Measurements from ENCODE around the gene UGT2B11. TPM values are rescaled to one million over a fixed set of nuclear protein-coding genes. Genes with fewer than 3 reads are reported as not detected.
"Not testable (repeated sequence)": the region's sequence is repeated elsewhere in the genome, so short reads cannot be mapped to it uniquely, and the experiment has no call there.

The UGT2B11 gene
- total RNA-seq: under 1 TPM in 1 of 4 donors, not detected in 3; 0.21 TPM

DNA sequence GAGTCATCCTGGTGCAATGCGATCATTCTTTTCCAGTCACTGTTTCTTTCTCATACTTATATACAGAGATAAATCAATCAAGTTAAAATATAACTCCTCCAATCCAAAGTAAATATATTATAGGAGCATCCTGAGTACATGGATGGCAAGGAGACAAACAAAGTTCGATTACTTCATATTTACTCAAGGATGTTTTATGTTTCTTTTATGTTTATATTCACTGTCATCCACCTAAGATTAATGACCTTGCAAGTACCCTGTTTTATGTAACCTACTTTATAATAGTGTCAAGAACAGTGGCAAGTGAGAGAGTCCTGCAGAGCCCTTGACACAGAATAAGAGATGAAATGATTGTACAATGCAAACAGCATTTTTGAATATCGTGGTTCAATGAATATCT is at the start of gene UGT2B11:
Gene UGT2B11, minus strand, starts transcription at position 33 of the 400 bp plus-strand sequence. Its CDS starts 26 bp downstream, at position 7.
- Histone ChIP-seq H3K27ac (no peak within 1 kb of the TSS), H3K4me1 (no peaks in the 10 kb centered on the region), H3K27me3 (no peaks in the 10 kb centered on the region), H3K9me3 (no peaks in the 10 kb centered on the region), H3K4me3 (no peak within 1 kb of the TSS), H3K36me3 (no peaks in the 10 kb centered on the region)
- DNase-seq: no peak
- no peak for TF ChIP-seq POLR2A (IDR thresholded peaks at IDR 0.05)
- TF ChIP-seq, protein P1, sequence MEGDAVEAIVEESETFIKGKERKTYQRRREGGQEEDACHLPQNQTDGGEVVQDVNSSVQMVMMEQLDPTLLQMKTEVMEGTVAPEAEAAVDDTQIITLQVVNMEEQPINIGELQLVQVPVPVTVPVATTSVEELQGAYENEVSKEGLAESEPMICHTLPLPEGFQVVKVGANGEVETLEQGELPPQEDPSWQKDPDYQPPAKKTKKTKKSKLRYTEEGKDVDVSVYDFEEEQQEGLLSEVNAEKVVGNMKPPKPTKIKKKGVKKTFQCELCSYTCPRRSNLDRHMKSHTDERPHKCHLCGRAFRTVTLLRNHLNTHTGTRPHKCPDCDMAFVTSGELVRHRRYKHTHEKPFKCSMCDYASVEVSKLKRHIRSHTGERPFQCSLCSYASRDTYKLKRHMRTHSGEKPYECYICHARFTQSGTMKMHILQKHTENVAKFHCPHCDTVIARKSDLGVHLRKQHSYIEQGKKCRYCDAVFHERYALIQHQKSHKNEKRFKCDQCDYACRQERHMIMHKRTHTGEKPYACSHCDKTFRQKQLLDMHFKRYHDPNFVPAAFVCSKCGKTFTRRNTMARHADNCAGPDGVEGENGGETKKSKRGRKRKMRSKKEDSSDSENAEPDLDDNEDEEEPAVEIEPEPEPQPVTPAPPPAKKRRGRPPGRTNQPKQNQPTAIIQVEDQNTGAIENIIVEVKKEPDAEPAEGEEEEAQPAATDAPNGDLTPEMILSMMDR (IDR thresholded peaks at IDR 0.05): no peak
- intact Hi-C loops (cut with DNase I; ENCODE audit: low total_unique reads): no loop called here

DNA sequence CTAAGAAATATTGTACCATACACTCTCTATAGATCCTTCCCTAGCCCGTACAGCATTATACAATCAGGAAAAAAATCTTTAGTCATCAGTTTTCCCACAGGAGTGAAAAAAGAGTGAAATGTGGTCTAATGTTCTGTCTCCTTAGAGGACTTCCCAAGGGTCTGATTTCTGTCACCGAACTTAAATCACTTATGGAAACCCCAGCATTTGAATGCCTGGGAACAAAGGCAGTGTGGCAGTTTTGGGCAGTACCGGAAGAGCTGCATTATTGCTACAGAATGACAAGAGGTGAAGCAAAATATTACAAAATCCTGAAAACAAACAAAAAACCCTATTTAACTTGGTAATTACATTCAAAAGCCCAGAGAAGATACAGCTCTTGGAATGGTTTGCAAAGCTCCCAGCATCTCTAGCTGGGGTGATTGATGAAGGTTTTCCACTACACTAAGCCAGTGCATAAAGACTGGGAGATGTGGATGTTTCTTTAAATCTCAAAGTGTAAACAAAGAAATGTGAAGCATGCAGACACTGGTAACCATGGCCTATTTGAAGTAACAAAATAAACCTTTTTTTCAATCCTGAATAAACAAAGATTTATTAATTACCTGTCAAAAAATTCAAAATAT is 38.7 kb upstream of the UGT2B11 start:
- H3K27ac ChIP-seq; intact Hi-C loops (cut with DNase I; ENCODE audit: low total_unique reads); H3K9me3 ChIP-seq; H3K4me3 ChIP-seq; H3K4me1 ChIP-seq; DNase-seq; H3K36me3 ChIP-seq; H3K27me3 ChIP-seq: not testable (repeated sequence)

DNA sequence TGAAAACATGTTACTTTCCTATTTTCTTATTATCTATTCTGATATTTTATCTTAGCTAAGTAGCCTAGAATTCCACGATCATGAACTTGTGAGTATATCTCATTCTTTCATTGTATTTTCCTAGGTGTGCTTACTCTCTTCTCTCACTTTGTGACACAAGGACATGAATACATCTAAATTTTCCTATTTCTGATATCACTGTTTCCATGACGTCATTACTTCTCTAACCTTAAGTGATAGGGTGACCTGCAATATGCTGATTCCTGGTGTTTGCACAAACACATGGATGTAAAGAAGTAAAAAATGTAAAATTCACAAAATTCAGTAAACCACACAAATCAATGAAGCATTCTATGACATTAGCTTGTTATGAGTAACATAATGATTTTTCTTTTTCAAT is 36.3 kb upstream of the UGT2B11 start:
- H3K9me3 ChIP-seq; H3K4me1 ChIP-seq; H3K27me3 ChIP-seq; DNase-seq; H3K27ac ChIP-seq; intact Hi-C loops (cut with DNase I; ENCODE audit: low total_unique reads); H3K4me3 ChIP-seq; H3K36me3 ChIP-seq: not testable (repeated sequence)

DNA sequence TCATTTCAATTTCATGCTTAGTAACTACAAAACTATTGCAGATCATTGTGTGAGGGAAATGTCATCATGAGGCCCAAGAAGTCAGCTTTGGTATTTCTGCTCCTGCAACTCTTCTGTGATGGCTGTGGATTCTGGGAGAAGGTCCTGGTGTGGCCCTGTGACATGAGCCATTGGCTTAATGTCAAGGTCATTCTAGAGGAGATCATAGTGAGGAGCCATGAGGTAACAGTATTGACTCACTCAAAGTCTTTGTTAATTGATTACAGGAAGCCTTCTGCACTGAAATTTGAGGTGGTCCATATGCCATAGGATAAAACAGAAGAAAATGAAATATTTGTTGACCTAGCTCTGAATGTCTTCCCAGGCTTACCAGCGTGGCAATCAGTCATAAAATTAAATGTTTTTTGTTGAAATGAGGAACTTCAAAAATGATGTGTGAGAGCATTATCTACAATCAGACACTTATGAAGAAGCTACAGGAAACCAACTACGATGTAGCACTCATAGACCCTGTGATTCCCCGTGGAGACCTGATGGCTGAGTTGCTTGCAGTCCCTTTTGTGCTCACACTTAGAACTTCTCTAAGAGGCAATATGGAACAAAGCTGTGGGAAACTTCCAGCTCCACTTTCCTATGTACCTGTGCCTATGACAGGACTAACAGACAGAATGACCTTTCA is 28.2 kb upstream of the UGT2B11 start:
- H3K27ac ChIP-seq; H3K27me3 ChIP-seq; H3K9me3 ChIP-seq; DNase-seq; H3K4me1 ChIP-seq; intact Hi-C loops (cut with DNase I; ENCODE audit: low total_unique reads); H3K36me3 ChIP-seq; H3K4me3 ChIP-seq: not testable (repeated sequence)

DNA sequence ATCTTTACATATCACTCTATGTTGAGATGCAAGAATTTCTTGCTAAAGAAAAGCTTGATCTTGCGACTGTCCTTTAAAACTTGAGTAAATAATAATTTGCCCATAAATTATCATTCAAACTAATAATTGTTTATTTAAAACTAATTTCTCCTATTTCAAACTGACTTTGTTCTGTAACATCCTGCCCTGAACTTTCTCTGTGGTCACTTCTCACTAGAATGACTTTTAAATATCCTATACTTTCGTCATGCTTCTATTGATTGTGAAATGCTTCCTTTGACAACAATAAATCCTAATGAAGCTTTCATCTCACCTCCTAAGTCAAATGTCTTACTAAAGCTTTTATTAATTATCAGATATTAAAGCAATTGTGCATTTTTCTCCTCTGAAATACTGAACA is 27.2 kb upstream of the UGT2B11 start:
- DNase-seq; intact Hi-C loops (cut with DNase I; ENCODE audit: low total_unique reads); H3K27ac ChIP-seq; H3K27me3 ChIP-seq; H3K4me1 ChIP-seq; H3K36me3 ChIP-seq; H3K9me3 ChIP-seq; H3K4me3 ChIP-seq: not testable (repeated sequence)

DNA sequence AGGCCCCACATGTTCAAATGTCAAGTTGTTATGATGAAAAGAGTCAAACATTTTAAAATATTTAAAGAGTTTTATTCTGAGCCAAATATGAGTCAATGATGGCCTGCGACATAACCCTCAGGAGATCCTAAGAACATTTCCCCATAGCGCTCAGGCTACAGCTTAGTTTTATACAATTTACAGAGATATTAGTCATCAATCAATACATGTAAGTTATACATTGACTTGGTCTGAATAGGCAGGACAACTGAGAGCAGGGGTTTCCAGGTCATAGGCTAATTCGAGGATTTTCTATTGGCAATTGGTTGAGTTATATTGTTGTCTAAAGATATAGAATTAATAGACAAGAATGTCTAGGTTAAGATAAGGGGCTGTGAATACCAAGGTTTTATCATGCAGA is 26.2 kb upstream of the UGT2B11 start:
- H3K4me3 ChIP-seq; H3K36me3 ChIP-seq; H3K27ac ChIP-seq; DNase-seq; H3K27me3 ChIP-seq; H3K4me1 ChIP-seq; intact Hi-C loops (cut with DNase I; ENCODE audit: low total_unique reads); H3K9me3 ChIP-seq: not testable (repeated sequence)

DNA sequence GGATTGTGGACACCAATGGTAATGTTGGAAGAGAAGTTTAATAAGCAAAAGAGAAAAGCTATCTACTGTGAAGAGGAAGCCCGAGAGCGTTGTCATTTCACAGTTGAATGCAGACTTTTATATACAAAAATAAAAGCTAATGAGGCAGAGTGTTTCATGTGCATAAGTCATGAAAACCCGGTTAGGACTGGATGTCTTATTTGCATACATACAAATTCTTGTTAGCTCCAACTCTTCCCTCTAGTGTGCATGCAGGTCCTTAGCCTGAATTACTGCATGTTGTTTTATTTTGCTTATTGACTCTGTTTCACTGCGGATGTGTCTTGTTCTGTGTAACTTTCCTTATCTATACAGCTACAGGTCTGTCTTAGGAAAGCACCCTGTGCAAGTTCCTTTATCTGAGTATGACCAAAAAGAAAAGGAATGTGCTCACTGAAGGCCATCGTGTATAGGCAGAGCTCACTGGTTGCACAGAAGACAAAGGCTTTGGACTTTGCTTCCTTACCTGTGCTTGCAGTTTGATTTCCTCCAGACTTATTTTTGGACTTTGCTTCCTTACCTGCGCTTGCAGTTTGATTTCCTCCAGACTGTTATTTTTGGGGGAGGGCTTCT is 25.1 kb upstream of the UGT2B11 start:
- TF ChIP-seq POLR2A (IDR thresholded peaks at IDR 0.05): no peak
- TF ChIP-seq, protein P1 (IDR thresholded peaks at IDR 0.05): no peak
- H3K27me3 ChIP-seq: no peaks in the 10 kb centered on the region
- no peaks in the 10 kb centered on the region for H3K4me1 ChIP-seq
- no peaks in the 10 kb centered on the region for H3K36me3 ChIP-seq
- H3K4me3 ChIP-seq: no peak overlapping the region
- intact Hi-C loops (cut with DNase I; ENCODE audit: low total_unique reads): no loop called here
- no peak overlapping the region for H3K27ac ChIP-seq
- DNase-seq: no peak
- H3K9me3 ChIP-seq: no peaks in the 10 kb centered on the region
